SJSA1 (cell line): ENCODE measurements around the gene RAD51B. TPM values are rescaled to one million over a fixed set of nuclear protein-coding genes. Genes with fewer than 3 reads are reported as not detected.

Source experiments
- DNase-seq, 2 experiments: peaks; one replicate each; pipeline ENCODE4 v3.0.0-alpha.2; 2015 to 2020; ENCODE audit warnings: low spot score in 2 of 2, low read depth in 1 of 2
- H3K27ac ChIP-seq: fragments of 250-450 bp; sonication (Bioruptor Pico); 2 replicates; pipeline ENCODE4 v1.5.1; 2020; ENCODE audit warnings: mild to moderate bottlenecking, moderate library complexity
- H3K27me3 ChIP-seq: fragments of 250-450 bp; sonication (Bioruptor Pico); replicated peaks from 2 replicates; pipeline ENCODE4 v1.5.1; 2020; ENCODE audit warnings: mild to moderate bottlenecking, moderate library complexity
- H3K36me3 ChIP-seq: fragments of 250-450 bp; sonication (Bioruptor Pico); 2 replicates; pipeline ENCODE4 v1.5.1; 2020; ENCODE audit warnings: mild to moderate bottlenecking
- H3K4me1 ChIP-seq: fragments of 250-450 bp; sonication (Bioruptor Pico); replicated peaks from 2 replicates; pipeline ENCODE4 v1.6.1; 2021; ENCODE audit warnings: mild to moderate bottlenecking
- H3K4me3 ChIP-seq: fragments of 250-450 bp; sonication (Bioruptor Pico); 2 replicates; pipeline ENCODE4 v1.5.1; 2020; ENCODE audit warnings: mild to moderate bottlenecking
- H3K9me3 ChIP-seq: fragments of 250-450 bp; sonication (Bioruptor Pico); replicated peaks from 2 replicates; pipeline ENCODE4 v1.5.1; 2020; ENCODE audit warnings: mild to moderate bottlenecking
- total RNA-seq: library from RNA; depleted of rRNA; stranded (reverse); fragments of >200 nt; shearing (Covaris generic); gene quantifications from 2 replicates; pipeline ENCODE4 v1.2.3, GENCODE V29; 2014

RAD51B gene
- total RNA-seq, 1 experiment from 2014 or later: 4.7 TPM

GRCh38 chr14:68365228-68365627 lies 545.6 kb downstream of the RAD51B start:
- Histone ChIP-seq H3K36me3 (no peaks in the 10 kb centered on the region), H3K9me3 (no peaks in the 10 kb centered on the region), H3K4me1 (peaks cover 34% of the 10 kb centered on the region), H3K4me3 (no peak overlapping the region), H3K27me3 (no peaks in the 10 kb centered on the region), H3K27ac (peak overlapping the region; percentile 61)
- peak in 1 of 2 experiments; percentile 54 for DNase-seq

DNA sequence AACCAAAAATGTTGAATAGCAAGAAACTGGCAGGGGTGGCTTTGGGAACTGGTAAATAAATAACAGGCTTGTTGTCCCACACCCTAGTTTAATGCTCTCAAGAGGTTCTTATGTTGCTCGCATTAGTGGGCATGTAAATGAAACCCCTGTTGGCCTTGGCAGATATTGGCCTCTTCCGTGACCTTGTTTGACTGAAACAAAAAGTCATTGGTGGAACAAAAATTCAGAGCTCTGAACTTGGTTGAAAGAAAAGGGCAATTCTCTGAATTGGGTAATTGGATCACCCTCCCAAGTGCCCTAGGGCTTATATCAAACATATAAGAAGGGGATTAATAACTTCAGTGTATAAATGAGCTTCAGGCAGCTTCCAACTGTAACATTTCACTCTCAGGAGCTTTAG lies 547.1 kb downstream of the RAD51B start:
- no peak overlapping the region for H3K27ac ChIP-seq
- H3K4me1 ChIP-seq: peaks cover 20% of the 10 kb centered on the region
- H3K9me3 ChIP-seq: no peaks in the 10 kb centered on the region
- no peaks in the 10 kb centered on the region for H3K36me3 ChIP-seq
- no peaks in the 10 kb centered on the region for H3K27me3 ChIP-seq
- H3K4me3 ChIP-seq: no peak overlapping the region
- DNase-seq: no peak

GRCh38 chr14:68367536-68367935 lies 548.0 kb downstream of the RAD51B start:
- H3K36me3 ChIP-seq: no peaks in the 10 kb centered on the region
- H3K27me3 ChIP-seq: no peaks in the 10 kb centered on the region
- no peak overlapping the region for H3K4me3 ChIP-seq
- DNase-seq: no peak
- H3K9me3 ChIP-seq: no peaks in the 10 kb centered on the region
- no peak overlapping the region for H3K27ac ChIP-seq
- H3K4me1 ChIP-seq: peaks cover 17% of the 10 kb centered on the region

DNA sequence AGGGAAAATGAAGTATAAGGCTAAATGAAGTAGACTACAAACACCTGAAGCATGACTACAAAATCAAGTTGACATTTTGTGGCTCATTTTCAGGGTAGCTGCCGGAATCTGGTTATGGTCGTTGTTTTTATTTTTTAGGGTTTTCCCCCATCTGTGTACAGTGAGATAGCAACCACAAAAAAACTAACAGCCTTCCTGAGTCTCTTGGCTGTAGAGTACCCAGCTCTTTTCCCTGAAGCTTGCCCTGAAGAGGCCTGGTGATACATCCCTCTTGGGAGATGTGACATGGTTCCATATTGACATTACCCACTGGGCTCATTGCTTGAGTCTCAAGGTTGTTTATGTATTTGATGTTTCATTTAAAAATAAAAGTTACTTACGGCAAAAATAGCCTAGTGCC lies 549.3 kb downstream of the RAD51B start:
- no peak for DNase-seq

DNA sequence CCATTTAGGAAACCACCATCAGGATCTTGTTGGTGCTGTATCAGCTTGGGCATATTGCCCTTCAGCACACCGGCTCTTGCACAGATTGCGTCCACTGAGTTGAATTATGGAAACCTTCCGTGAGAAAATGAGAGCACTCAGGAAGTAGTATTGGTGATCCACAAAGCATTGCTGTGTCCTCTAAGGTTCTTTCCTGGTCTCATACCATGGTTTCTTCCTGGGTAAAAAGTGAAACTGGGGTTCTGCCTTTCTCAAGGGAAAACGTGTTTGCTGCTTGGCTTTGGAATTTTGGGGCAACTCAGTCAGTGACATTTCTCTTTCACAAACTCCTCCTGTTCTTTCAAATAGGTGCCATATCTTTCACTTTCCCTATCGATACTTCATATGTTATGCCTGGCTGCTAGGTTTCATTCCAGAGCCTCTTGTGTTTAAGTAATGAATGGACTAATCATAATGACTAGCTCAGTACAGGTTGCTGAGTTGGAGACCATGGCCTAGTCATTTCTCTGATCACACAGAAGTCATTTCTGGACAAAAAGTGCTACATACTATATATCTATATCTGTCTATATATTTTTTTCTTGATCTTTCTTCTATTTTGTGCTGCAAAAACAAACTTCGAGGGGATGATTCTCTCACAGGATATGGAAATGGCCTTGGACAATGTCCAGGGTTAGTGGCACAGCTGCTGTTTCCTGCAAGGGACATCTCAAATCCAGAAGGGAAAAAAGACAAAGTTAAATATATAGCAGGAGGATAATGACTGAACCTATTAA lies 549.9 kb downstream of the RAD51B start:
- Histone ChIP-seq H3K27ac (no peak overlapping the region), H3K9me3 (no peaks in the 10 kb centered on the region), H3K4me1 (peaks cover 11% of the 10 kb centered on the region), H3K4me3 (no peak overlapping the region), H3K27me3 (no peaks in the 10 kb centered on the region), H3K36me3 (no peaks in the 10 kb centered on the region)
- no peak for DNase-seq

More for the DNA sequence above, 549.3 kb downstream of the RAD51B start:
- Histone ChIP-seq H3K4me3 (no peak overlapping the region), H3K27me3 (no peaks in the 10 kb centered on the region), H3K36me3 (no peaks in the 10 kb centered on the region), H3K27ac (no peak overlapping the region), H3K4me1 (peaks cover 17% of the 10 kb centered on the region), H3K9me3 (no peaks in the 10 kb centered on the region)

DNA sequence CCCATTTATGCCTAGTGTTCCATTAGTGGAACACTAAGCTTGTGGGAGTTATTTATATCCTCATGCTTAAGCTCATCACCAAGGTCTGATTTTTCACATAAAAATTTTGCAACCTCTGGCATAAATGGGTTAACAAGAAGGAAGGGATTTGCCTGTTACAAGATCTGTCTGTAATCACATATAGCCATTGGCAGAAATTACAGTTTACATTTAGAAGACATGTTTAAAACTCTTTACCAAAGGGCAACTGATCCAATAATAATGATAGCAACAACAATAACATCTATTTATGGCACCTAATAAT lies 550.4 kb downstream of the RAD51B start:
- no peak overlapping the region for H3K27ac ChIP-seq
- H3K4me1 ChIP-seq: peaks cover 5% of the 10 kb centered on the region
- no peak overlapping the region for H3K4me3 ChIP-seq
- H3K27me3 ChIP-seq: no peaks in the 10 kb centered on the region
- H3K9me3 ChIP-seq: no peaks in the 10 kb centered on the region
- H3K36me3 ChIP-seq: no peaks in the 10 kb centered on the region
- DNase-seq: no peak

DNA sequence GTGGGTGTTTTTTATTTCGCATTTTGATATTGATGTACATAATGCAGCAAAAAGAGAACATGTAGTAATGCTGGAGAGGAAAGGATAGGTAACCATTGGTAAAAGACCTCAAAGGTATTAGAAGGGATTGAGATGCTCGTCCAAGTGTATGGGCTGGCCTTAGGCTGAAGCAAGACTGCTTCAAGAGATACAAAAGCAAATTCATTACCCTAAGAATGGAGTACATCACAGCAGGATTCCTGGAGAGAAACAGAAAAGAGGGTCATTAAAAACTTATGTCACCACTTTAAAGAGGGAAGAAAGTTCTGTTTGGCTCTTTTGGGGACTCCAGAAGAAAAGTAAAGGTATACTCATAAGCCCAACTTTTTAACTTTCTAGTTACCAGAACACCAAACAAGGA lies 552.8 kb downstream of the RAD51B start:
- Histone ChIP-seq H3K9me3 (no peaks in the 10 kb centered on the region), H3K27ac (no peak overlapping the region), H3K4me1 (0 out of 2 replicates have a peak, but pooled peaks cover 3% of the 10 kb centered on the region), H3K4me3 (no peak overlapping the region), H3K36me3 (no peaks in the 10 kb centered on the region), H3K27me3 (no peaks in the 10 kb centered on the region)
- no peak for DNase-seq

- H3K4me1 ChIP-seq: 0 out of 2 replicates have a peak, but pooled peaks cover 6% of the 10 kb centered on the region
- no peak overlapping the region for H3K27ac ChIP-seq
These were observed 553.6 kb downstream of the RAD51B start for GRCh38 chr14:68373124-68373646.

DNA sequence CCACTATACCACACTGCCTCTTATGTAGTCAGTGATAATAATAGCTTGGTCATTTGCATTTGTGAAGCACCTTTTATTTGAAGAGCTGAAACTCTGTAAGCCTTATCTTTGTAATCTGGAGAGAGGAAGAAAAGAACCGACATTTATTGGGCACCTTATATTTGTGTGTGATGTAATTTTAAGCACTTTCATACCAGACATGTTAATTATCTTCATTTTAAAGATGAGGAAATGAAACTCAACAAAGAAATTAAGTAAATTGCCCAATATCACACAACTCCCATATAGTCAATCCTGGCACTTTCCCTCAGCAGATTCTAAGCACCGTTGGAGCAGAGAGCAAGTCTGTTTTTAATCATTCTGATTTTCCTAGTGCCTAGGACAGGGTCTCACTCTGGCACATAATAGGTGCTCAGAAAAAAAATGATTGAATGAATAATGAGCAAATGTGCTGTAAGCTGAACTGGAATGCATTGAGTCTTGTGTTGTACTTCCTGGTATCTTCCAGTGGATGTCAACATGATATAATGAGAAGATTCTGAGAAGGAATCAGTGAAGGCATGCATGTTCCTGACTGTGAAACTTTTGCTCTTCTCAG lies 554.4 kb downstream of the RAD51B start:
- Histone ChIP-seq H3K4me1 (0 out of 2 replicates have a peak, but pooled peaks cover 6% of the 10 kb centered on the region), H3K4me3 (no peak overlapping the region), H3K9me3 (no peaks in the 10 kb centered on the region), H3K27me3 (no peaks in the 10 kb centered on the region), H3K36me3 (no peaks in the 10 kb centered on the region), H3K27ac (no peak overlapping the region)
- no peak for DNase-seq

More at GRCh38 chr14:68373124-68373646, 553.6 kb downstream of the RAD51B start:
- H3K4me3 ChIP-seq: no peak overlapping the region
- H3K9me3 ChIP-seq: no peaks in the 10 kb centered on the region
- no peaks in the 10 kb centered on the region for H3K27me3 ChIP-seq
- no peaks in the 10 kb centered on the region for H3K36me3 ChIP-seq
- no peak for DNase-seq

GRCh38 chr14:68374682-68375081 lies 555.1 kb downstream of the RAD51B start:
- Histone ChIP-seq H3K4me3 (no peak overlapping the region), H3K36me3 (no peaks in the 10 kb centered on the region), H3K27me3 (no peaks in the 10 kb centered on the region), H3K9me3 (no peaks in the 10 kb centered on the region), H3K4me1 (peaks cover 12% of the 10 kb centered on the region), H3K27ac (no peak overlapping the region)
- DNase-seq: no peak

DNA sequence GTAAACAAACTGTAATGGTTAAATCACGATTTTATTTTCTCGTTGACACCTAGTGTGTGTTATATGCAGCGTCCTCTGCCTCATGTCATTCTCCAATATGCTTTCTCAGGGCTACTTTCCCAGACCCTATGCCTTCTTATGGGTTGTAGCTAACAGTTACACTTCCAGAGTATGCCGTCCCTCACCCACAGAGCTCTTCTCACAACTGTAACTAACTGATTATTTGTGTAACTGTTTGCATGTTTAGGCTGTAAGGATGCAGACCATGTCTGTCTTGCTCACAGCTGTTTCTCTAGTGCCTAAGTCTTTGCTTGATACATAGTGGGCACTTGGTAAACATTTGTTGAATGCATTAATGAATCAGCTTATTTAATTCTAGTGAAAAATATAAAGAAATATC lies 555.8 kb downstream of the RAD51B start:
- no peaks in the 10 kb centered on the region for H3K36me3 ChIP-seq
- H3K4me3 ChIP-seq: no peak overlapping the region
- H3K9me3 ChIP-seq: no peaks in the 10 kb centered on the region
- H3K4me1 ChIP-seq: peaks cover 19% of the 10 kb centered on the region
- no peak for DNase-seq
- no peak overlapping the region for H3K27ac ChIP-seq
- no peaks in the 10 kb centered on the region for H3K27me3 ChIP-seq

DNA sequence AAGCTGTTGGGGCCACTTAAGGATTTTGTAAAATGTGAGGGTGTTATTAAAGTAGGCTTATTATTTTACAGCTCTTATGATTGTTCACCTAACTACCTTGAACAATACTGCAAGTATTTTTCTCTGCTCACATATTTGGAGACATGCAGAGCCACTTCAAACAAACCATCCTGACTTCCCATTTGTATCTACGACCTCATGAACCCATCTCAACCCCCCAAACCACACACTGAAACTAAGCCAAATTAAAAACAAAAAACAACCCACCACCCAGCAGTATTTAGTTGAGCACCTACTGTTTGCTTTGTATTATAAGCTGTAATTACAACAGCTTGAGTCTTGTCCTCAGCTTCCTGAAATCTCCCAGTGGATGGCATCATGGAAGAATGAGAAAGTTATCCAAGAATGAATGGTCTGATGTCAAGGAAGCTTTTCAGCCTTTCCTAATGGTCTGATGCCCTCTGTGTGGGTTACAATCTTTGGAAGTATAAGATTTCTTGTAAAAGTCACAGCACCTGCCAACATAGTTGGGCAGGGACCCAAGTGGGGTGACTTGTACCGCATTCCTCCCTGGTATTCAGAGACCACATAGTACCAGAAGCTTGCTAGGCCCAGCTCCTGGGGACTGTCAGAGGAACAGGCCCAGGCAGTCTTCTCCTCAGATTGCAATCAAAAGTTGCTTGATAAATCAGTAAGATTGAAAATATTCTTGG lies 556.6 kb downstream of the RAD51B start:
- Histone ChIP-seq H3K4me1 (peaks cover 24% of the 10 kb centered on the region), H3K27me3 (no peaks in the 10 kb centered on the region), H3K36me3 (no peaks in the 10 kb centered on the region), H3K4me3 (no peak overlapping the region), H3K9me3 (no peaks in the 10 kb centered on the region), H3K27ac (no peak overlapping the region)
- DNase-seq: no peak

DNA sequence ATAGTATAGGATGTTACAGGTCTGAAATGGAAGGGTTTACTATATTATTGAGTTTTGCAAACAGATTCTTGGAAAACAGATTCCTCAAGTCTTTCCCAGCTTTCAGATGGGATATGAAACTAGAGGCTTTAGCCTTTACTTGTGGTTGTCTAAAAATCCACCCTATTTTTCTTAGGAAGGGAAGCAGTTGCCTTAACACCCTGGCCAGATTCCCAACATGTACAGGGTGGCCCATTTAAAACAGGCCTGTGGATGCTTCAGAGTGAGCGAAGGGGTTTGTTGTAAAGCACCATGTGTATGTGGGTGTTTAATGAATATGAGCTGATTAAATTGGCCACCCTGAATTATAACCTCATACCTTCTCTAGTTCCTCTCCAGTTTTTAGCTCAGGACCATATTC lies 557.4 kb downstream of the RAD51B start:
- no peaks in the 10 kb centered on the region for H3K27me3 ChIP-seq
- no peaks in the 10 kb centered on the region for H3K9me3 ChIP-seq
- no peaks in the 10 kb centered on the region for H3K36me3 ChIP-seq
- H3K4me1 ChIP-seq: peaks cover 24% of the 10 kb centered on the region
- H3K4me3 ChIP-seq: no peak overlapping the region
- DNase-seq: no peak
- no peak overlapping the region for H3K27ac ChIP-seq

DNA sequence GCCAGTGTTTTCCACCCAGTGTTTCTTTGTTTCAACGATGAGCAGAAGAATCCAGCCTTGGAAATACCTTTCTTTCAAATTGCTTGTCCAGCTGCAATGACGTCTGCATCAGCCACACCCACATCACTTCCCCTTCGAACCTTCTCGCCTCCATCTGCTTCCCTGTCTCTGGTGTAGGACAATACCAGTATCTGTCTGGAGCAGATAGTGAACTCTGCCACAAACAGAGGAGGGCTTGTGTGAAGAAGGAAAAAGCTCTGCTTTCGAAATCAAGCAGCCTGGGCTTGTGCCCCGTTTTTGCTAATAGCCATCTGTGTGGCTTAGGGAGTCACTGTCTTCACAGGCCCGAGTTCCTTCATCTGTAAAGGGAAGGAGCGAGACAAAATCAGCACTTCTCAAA lies 557.9 kb downstream of the RAD51B start:
- H3K36me3 ChIP-seq: no peaks in the 10 kb centered on the region
- H3K4me1 ChIP-seq: peaks cover 24% of the 10 kb centered on the region
- no peaks in the 10 kb centered on the region for H3K27me3 ChIP-seq
- no peak overlapping the region for H3K27ac ChIP-seq
- no peak for DNase-seq
- no peak overlapping the region for H3K4me3 ChIP-seq
- no peaks in the 10 kb centered on the region for H3K9me3 ChIP-seq
